NCI-H128 (cell line): ENCODE measurements around the gene MANBA.
"Not testable (repeated sequence)": the region's sequence is repeated elsewhere in the genome, so short reads cannot be mapped to it uniquely, and the experiment has no call there.

ENCODE experiments used
- DNase-seq: peaks from one replicate; lab custom pipeline; 2025; ENCODE audit not compliant: unreplicated experiment; lab: John Stamatoyannopoulos, UW

The MANBA gene

GRCh38 chr4:102764901-102765300, 4.1 kb upstream of the MANBA start:
- no peak for DNase-seq

- no peak for DNase-seq
These were observed 1.1 kb upstream of the MANBA start for GRCh38 chr4:102761906-102762305.

GRCh38 chr4:102761296-102761701, 531 bp upstream of the MANBA start:
- no peak for DNase-seq

- DNase-seq, result no peak
These were observed 730 bp downstream of the MANBA start for GRCh38 chr4:102759831-102760644.

GRCh38 chr4:102758241-102759160, 2.3 kb downstream of the MANBA start:
- DNase-seq, result no peak

GRCh38 chr4:102757681-102758080, 3.1 kb downstream of the MANBA start:
- no peak for DNase-seq

- no peak for DNase-seq
These were observed 6.7 kb downstream of the MANBA start for GRCh38 chr4:102754044-102754443.

- no peak for DNase-seq
These were observed 8.8 kb downstream of the MANBA start for GRCh38 chr4:102751941-102752340.

- not testable (repeated sequence) for DNase-seq
These were observed 17.4 kb downstream of the MANBA start for GRCh38 chr4:102743352-102743751.

GRCh38 chr4:102738802-102739201, 22.0 kb downstream of the MANBA start:
- not testable (repeated sequence) for DNase-seq

- DNase-seq, result no peak
These were observed 23.9 kb downstream of the MANBA start for GRCh38 chr4:102736636-102737549.

GRCh38 chr4:102735582-102735981, 25.2 kb downstream of the MANBA start:
- no peak for DNase-seq

GRCh38 chr4:102734591-102735385, 26.0 kb downstream of the MANBA start:
- DNase-seq, result no peak

GRCh38 chr4:102734116-102734515, 26.7 kb downstream of the MANBA start:
- DNase-seq, result no peak

GRCh38 chr4:102733084-102733483, 27.7 kb downstream of the MANBA start:
- no peak for DNase-seq

- no peak for DNase-seq
These were observed 28.1 kb downstream of the MANBA start for GRCh38 chr4:102732678-102733077.

- no peak for DNase-seq
These were observed 29.7 kb downstream of the MANBA start for GRCh38 chr4:102730968-102731533.

- DNase-seq, result not testable (repeated sequence)
These were observed 31.3 kb downstream of the MANBA start for GRCh38 chr4:102729486-102729885.

GRCh38 chr4:102726919-102727318, 33.8 kb downstream of the MANBA start:
- DNase-seq, result not testable (repeated sequence)

GRCh38 chr4:102726068-102726467, 34.7 kb downstream of the MANBA start:
- no peak for DNase-seq
